Kidney (tissue), 14 donors: ENCODE results near the gene CUX1. TPM values are rescaled to one million over a fixed set of nuclear protein-coding genes. Genes with fewer than 3 reads are reported as not detected.
A peak's percentile ranks its signal among the peaks of the same experiment; 100 is the strongest.

Source experiments
- DNase-seq, 5 donors: peaks; one replicate each; pipeline ENCODE4 v3.0.0-alpha.2; 2013 to 2020
- FAIRE-seq: peaks from 2 replicates; lab custom pipeline; 2012; peaks lifted over from hg19 to GRCh38; lab: Jason Lieb, UNC
- H3K27ac ChIP-seq, 2 donors: one replicate each; pipeline ENCODE4 v1.7.0; 2013; ENCODE audit warnings: low read depth in 2 of 2, low read length in 2 of 2, inconsistent platforms in 1 of 2
- H3K27me3 ChIP-seq: one replicate; pipeline ENCODE4 v1.7.1; 2013; ENCODE audit warnings: low read length, inconsistent platforms; ENCODE audit not compliant: control insufficient read depth, insufficient read depth
- H3K36me3 ChIP-seq, 3 donors: one replicate each; pipeline versions ENCODE4 v1.7.0 to v1.7.1; 2013; ENCODE audit warnings: low read length in 3 of 3, control low read depth in 1 of 3, inconsistent platforms in 1 of 3; ENCODE audit not compliant: insufficient read depth in 3 of 3, control insufficient read depth in 2 of 3
- H3K4me1 ChIP-seq, 3 donors: one replicate each; pipeline versions ENCODE4 v1.7.0 to v1.7.1; 2013; ENCODE audit warnings: low read length in 3 of 3, inconsistent platforms in 1 of 3, low read depth in 1 of 3; ENCODE audit not compliant: control insufficient read depth in 2 of 3, insufficient read depth in 2 of 3
- H3K4me3 ChIP-seq, 3 donors: one replicate each; pipeline versions ENCODE4 v1.7.0 to v1.8.1; 2013; ENCODE audit warnings: low read length in 3 of 3, control low read depth in 1 of 3, inconsistent platforms in 1 of 3
- H3K9ac ChIP-seq, 3 donors: one replicate each; pipeline versions ENCODE4 v1.7.0 to v1.7.1; 2013; ENCODE audit warnings: low read length in 3 of 3, control low read depth in 1 of 3, inconsistent platforms in 1 of 3
- H3K9me3 ChIP-seq, 3 donors: one replicate each; pipeline versions ENCODE4 v1.7.0 to v1.7.1; 2013; ENCODE audit warnings: low read length in 3 of 3, control low read depth in 1 of 3, inconsistent platforms in 1 of 3; ENCODE audit not compliant: control insufficient read depth in 2 of 3, insufficient read depth in 1 of 3
- CTCF ChIP-seq: IDR thresholded peaks from 3 replicates; pipeline ENCODE4 v1.5.1; 2012; ENCODE audit warnings: mild to moderate bottlenecking, moderate library complexity, borderline replicate concordance; ENCODE audit not compliant: insufficient read depth; ENCODE audit errors: extremely low read depth
- intact Hi-C: fragments of 100-400 bp; cut with DNase I; formaldehyde crosslinking; loops from one replicate; pipeline ENCODE4 v1.11.1; 2022
- polyA plus RNA-seq: library from polyadenylated mRNA; stranded (reverse); fragments of 350-450 nt; fragmentation: Illumina TruSeq; extraction: RNeasy Lipid Tissue Mini Kit (QIAGEN cat#74804); gene quantifications from one replicate; pipeline ENCODE4 v1.2.3, GENCODE V29; 2014; ENCODE audit warnings: low read depth, low replicate concordance; ENCODE audit not compliant: insufficient read depth
- total RNA-seq: library from RNA; stranded (reverse); fragmentation: NEBNext Ultra II Directional; extraction: Animal tissue kit (Norgen Biotek cat#: 25700); gene quantifications from one replicate; pipeline ENCODE4 v1.2.1, GENCODE V29; 2021
- donor health status: control.
- donor health status: control.
- donor health status: control.
- donor health status: control.
- donor health status: control.
- donor health status: DM: yes; HTN: yes; CAD: no.
- donor health status: Normal renal cell carcinoma (clear cell type).

CUX1 gene
- total and polyA plus RNA-seq, 2 donors from 2014 or later, result 71.4 to 126 TPM

GRCh38 chr7:101912716-101913110, 95.3 kb downstream of the CUX1 start:
- Histone ChIP-seq H3K9me3 (no peaks in the 10 kb centered on the region), H3K9ac (no peak overlapping the region), H3K27ac (peak overlapping the region; percentile 73 to 79), H3K36me3 (peaks cover 0 to 18% (median 0%) of the 10 kb centered on the region in 3 donors), H3K4me1 (peaks cover 0 to 12% (median 5%) of the 10 kb centered on the region in 3 donors), H3K27me3 (no peaks in the 10 kb centered on the region), H3K4me3 (peak overlapping the region in 2 of 3 donors; percentile 29 to 49)
- intact Hi-C loops, result no loop called here
- no peak for FAIRE-seq
- no peak for TF ChIP-seq CTCF
- DNase-seq, result peak in 2 of 5 donors; percentile 35 to 70

- intact Hi-C loops, result no loop called here
- no peaks in the 10 kb centered on the region for H3K9me3 ChIP-seq
- H3K9ac ChIP-seq, result peak overlapping the region in 1 of 3 donors; percentile 51
- H3K36me3 ChIP-seq, result peaks cover 0 to 20% (median 0%) of the 10 kb centered on the region in 3 donors
- no peak for DNase-seq
- no peak for TF ChIP-seq CTCF
- H3K27ac ChIP-seq, result peak overlapping the region; percentile 48 to 84
- no peak for FAIRE-seq
- peak overlapping the region in 2 of 3 donors; percentile 29 to 49 for H3K4me3 ChIP-seq
- peaks cover 0 to 12% (median 5%) of the 10 kb centered on the region in 3 donors for H3K4me1 ChIP-seq
- H3K27me3 ChIP-seq, result no peaks in the 10 kb centered on the region
These were observed 95.9 kb downstream of the CUX1 start for GRCh38 chr7:101913247-101913721.

- H3K9me3 ChIP-seq, result no peaks in the 10 kb centered on the region
- H3K4me1 ChIP-seq, result peaks cover 0 to 12% (median 5%) of the 10 kb centered on the region in 3 donors
- peaks cover 0 to 23% (median 0%) of the 10 kb centered on the region in 3 donors for H3K36me3 ChIP-seq
- intact Hi-C loops, result no loop called here
- no peak for DNase-seq
- TF ChIP-seq CTCF, result no peak
- peak overlapping the region in 1 of 3 donors; percentile 51 for H3K9ac ChIP-seq
- FAIRE-seq, result no peak
- no peak overlapping the region for H3K27ac ChIP-seq
- no peaks in the 10 kb centered on the region for H3K27me3 ChIP-seq
- peak overlapping the region in 2 of 3 donors; percentile 14 to 49 for H3K4me3 ChIP-seq
These were observed 96.4 kb downstream of the CUX1 start for GRCh38 chr7:101913851-101914250.

- FAIRE-seq (no peak), DNase-seq (no peak)
- Histone ChIP-seq H3K27ac (no peak overlapping the region), H3K9ac (no peak overlapping the region), H3K9me3 (no peaks in the 10 kb centered on the region), H3K27me3 (no peaks in the 10 kb centered on the region), H3K4me3 (no peak overlapping the region), H3K36me3 (peaks cover 0 to 23% (median 3%) of the 10 kb centered on the region in 3 donors), H3K4me1 (peaks cover 0 to 14% (median 5%) of the 10 kb centered on the region in 3 donors)
- intact Hi-C loops, result no loop called here
- no peak for TF ChIP-seq CTCF
These were observed 97.6 kb downstream of the CUX1 start for GRCh38 chr7:101915000-101915399.
